Measurements from ENCODE around the gene TLCD4.
A peak's percentile ranks its signal among the peaks of the same experiment; 100 is the strongest.

Gene TLCD4, protein sequence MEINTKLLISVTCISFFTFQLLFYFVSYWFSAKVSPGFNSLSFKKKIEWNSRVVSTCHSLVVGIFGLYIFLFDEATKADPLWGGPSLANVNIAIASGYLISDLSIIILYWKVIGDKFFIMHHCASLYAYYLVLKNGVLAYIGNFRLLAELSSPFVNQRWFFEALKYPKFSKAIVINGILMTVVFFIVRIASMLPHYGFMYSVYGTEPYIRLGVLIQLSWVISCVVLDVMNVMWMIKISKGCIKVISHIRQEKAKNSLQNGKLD

GRCh38 chr1:95117207-95118066, at the start of gene TLCD4:
TSS of gene TLCD4 (plus strand) at chr1:95117355. CDS start at chr1:95143902, 26,547 bp downstream.
- H3K9me3 ChIP-seq (ENCODE audit: control insufficient read depth, insufficient read depth, low read length): no peaks in the 10 kb centered on the region
- H3K4me2 ChIP-seq (ENCODE audit: low read length): peak within 1 kb of the TSS; percentile 76
- peak within 1 kb of the TSS; percentile 67 for H3K4me3 ChIP-seq (ENCODE audit: low read length)
- no peak within 1 kb of the TSS for H3K27ac ChIP-seq (ENCODE audit: low read depth, low read length)
- H3F3A ChIP-seq (ENCODE audit: control insufficient read depth, insufficient read depth): no peaks in the 10 kb centered on the region
- H3K79me2 ChIP-seq (ENCODE audit: control insufficient read depth, low read length): no peaks in the 10 kb centered on the region
- H3K27me3 ChIP-seq (ENCODE audit: control insufficient read depth, low read length): peaks cover 46% of the 10 kb centered on the region
- TF ChIP-seq, protein P1, sequence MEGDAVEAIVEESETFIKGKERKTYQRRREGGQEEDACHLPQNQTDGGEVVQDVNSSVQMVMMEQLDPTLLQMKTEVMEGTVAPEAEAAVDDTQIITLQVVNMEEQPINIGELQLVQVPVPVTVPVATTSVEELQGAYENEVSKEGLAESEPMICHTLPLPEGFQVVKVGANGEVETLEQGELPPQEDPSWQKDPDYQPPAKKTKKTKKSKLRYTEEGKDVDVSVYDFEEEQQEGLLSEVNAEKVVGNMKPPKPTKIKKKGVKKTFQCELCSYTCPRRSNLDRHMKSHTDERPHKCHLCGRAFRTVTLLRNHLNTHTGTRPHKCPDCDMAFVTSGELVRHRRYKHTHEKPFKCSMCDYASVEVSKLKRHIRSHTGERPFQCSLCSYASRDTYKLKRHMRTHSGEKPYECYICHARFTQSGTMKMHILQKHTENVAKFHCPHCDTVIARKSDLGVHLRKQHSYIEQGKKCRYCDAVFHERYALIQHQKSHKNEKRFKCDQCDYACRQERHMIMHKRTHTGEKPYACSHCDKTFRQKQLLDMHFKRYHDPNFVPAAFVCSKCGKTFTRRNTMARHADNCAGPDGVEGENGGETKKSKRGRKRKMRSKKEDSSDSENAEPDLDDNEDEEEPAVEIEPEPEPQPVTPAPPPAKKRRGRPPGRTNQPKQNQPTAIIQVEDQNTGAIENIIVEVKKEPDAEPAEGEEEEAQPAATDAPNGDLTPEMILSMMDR (IDR thresholded peaks at IDR 0.05; ENCODE audit: low read depth, low read length, poor library complexity, severe bottlenecking): no peak
- TF ChIP-seq EZH2phosphoT487 (IDR thresholded peaks at IDR 0.05; ENCODE audit: borderline replicate concordance, low read length): peak; percentile 47; the same call in 1 of the 2 replicates
- no peaks in the 10 kb centered on the region for H4K20me1 ChIP-seq (ENCODE audit: control insufficient read depth, insufficient read depth, low read depth, low read length)
- H3K9me2 ChIP-seq (replicated peaks; ENCODE audit: control insufficient read depth, low read length): no peaks in the 10 kb centered on the region
- peaks cover 9% of the 10 kb centered on the region for H3K4me1 ChIP-seq (ENCODE audit: control insufficient read depth, low read length)
- no peaks in the 10 kb centered on the region for H3K36me3 ChIP-seq (ENCODE audit: control insufficient read depth, low read length)

- Histone ChIP-seq H3K9me2 (replicated peaks; ENCODE audit: control insufficient read depth, low read length) (no peaks in the 10 kb centered on the region), H4K20me1 (ENCODE audit: control insufficient read depth, insufficient read depth, low read depth, low read length) (no peaks in the 10 kb centered on the region), H3K27ac (ENCODE audit: low read depth, low read length) (no peak overlapping the region), H3K4me1 (ENCODE audit: control insufficient read depth, low read length) (peaks cover 7% of the 10 kb centered on the region), H3K79me2 (ENCODE audit: control insufficient read depth, low read length) (peaks cover 10% of the 10 kb centered on the region), H3K4me3 (ENCODE audit: low read length) (no peak overlapping the region), H3K9me3 (ENCODE audit: control insufficient read depth, insufficient read depth, low read length) (no peaks in the 10 kb centered on the region), H3K4me2 (ENCODE audit: low read length) (no peak overlapping the region), H3K27me3 (ENCODE audit: control insufficient read depth, low read length) (no peaks in the 10 kb centered on the region), H3F3A (ENCODE audit: control insufficient read depth, insufficient read depth) (no peaks in the 10 kb centered on the region), H3K36me3 (ENCODE audit: control insufficient read depth, low read length) (peaks cover 12% of the 10 kb centered on the region)
- TF ChIP-seq EZH2phosphoT487 (IDR thresholded peaks at IDR 0.05; ENCODE audit: borderline replicate concordance, low read length): no peak
- TF ChIP-seq, protein P1 (IDR thresholded peaks at IDR 0.05; ENCODE audit: low read depth, low read length, poor library complexity, severe bottlenecking): no peak
Measured at GRCh38 chr1:95067568-95067967, 49.6 kb upstream of the TLCD4 start.

DNA sequence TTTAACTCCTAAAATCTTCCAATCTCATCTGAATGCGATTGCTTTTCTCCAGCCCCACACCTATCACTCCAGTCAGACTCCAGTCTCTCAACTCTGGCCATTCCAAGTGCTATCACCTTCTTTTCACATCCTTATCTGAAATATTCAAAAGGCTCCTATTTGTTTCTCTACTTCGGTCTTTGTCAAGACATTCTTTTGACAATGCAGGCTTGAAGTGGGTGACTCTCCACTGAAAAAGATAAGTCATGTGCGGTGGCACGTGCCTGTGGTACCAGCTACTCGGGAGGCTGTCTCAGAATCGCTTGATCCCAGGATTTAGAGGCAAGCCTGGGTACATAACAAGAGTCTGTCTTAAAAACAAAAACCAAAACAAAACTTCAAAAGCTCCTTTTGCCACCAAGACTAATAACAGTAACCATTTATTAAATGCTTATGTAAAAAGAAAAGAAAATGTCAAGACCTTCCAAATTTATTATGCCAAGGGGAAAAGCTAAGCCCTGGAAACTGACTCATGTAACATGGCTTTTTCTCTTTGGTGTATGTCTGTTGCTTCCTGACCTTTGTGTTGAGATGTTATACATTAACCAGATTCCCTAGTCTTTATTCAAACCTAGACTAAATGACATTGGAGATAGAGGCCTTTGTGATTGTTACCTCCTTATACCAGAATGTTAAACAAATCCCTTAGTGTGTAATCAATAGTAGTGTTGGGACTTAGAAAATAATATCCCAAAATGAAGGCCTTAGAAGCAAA, 48.0 kb upstream of the TLCD4 start:
- TF ChIP-seq EZH2phosphoT487 (IDR thresholded peaks at IDR 0.05; ENCODE audit: borderline replicate concordance, low read length): no peak
- TF ChIP-seq, protein P1 (IDR thresholded peaks at IDR 0.05; ENCODE audit: low read depth, low read length, poor library complexity, severe bottlenecking): no peak
- Histone ChIP-seq H4K20me1 (ENCODE audit: control insufficient read depth, insufficient read depth, low read depth, low read length) (no peaks in the 10 kb centered on the region), H3K4me3 (ENCODE audit: low read length) (no peak overlapping the region), H3K36me3 (ENCODE audit: control insufficient read depth, low read length) (peaks cover 6% of the 10 kb centered on the region), H3F3A (ENCODE audit: control insufficient read depth, insufficient read depth) (no peaks in the 10 kb centered on the region), H3K4me1 (ENCODE audit: control insufficient read depth, low read length) (peaks cover 15% of the 10 kb centered on the region), H3K9me3 (ENCODE audit: control insufficient read depth, insufficient read depth, low read length) (no peaks in the 10 kb centered on the region), H3K9me2 (replicated peaks; ENCODE audit: control insufficient read depth, low read length) (no peaks in the 10 kb centered on the region), H3K27ac (ENCODE audit: low read depth, low read length) (no peak overlapping the region), H3K4me2 (ENCODE audit: low read length) (no peak overlapping the region), H3K79me2 (ENCODE audit: control insufficient read depth, low read length) (peaks cover 10% of the 10 kb centered on the region), H3K27me3 (ENCODE audit: control insufficient read depth, low read length) (no peaks in the 10 kb centered on the region)
